Liver (tissue), 9 donors: ENCODE data around the gene RAB41. TPM values are rescaled to one million over a fixed set of nuclear protein-coding genes. Genes with fewer than 3 reads are reported as not detected.
"Not testable (repeated sequence)": the region's sequence is repeated elsewhere in the genome, so short reads cannot be mapped to it uniquely, and the experiment has no call there.

Experiments
- DNase-seq: peaks from one replicate; pipeline ENCODE4 v3.0.0-alpha.2; 2017; ENCODE audit warnings: low spot score
- H3K27ac ChIP-seq, 2 donors: one replicate each; pipeline ENCODE4 v1.7.0; 2013; ENCODE audit warnings: inconsistent platforms in 2 of 2, low read length in 2 of 2, control low read depth in 1 of 2, low read depth in 1 of 2, mild to moderate bottlenecking in 1 of 2
- H3K27me3 ChIP-seq, 4 donors: one replicate each; pipeline versions ENCODE4 v1.6.1 to v1.7.0; 2013; ENCODE audit warnings: low read length in 3 of 4, inconsistent platforms in 1 of 4, mild to moderate bottlenecking in 1 of 4, moderate library complexity in 1 of 4; ENCODE audit not compliant: control insufficient read depth in 4 of 4, insufficient read depth in 4 of 4
- H3K36me3 ChIP-seq, 4 donors: one replicate each; pipeline versions ENCODE4 v1.6.1 to v1.7.0; 2013; ENCODE audit warnings: low read length in 3 of 4, mild to moderate bottlenecking in 3 of 4, low read depth in 1 of 4, moderate library complexity in 1 of 4; ENCODE audit not compliant: control insufficient read depth in 4 of 4, insufficient read depth in 3 of 4
- H3K4me1 ChIP-seq, 4 donors: one replicate each; pipeline versions ENCODE4 v1.6.1 to v1.7.0; 2013; ENCODE audit warnings: low read length in 3 of 4, mild to moderate bottlenecking in 3 of 4, moderate library complexity in 1 of 4; ENCODE audit not compliant: control insufficient read depth in 4 of 4, insufficient read depth in 4 of 4
- H3K4me3 ChIP-seq, 3 donors: one replicate each; pipeline versions ENCODE4 v1.6.1 to v1.7.0; 2013; ENCODE audit warnings: low read length in 3 of 3, control low read depth in 1 of 3, low read depth in 1 of 3, mild to moderate bottlenecking in 1 of 3
- H3K9ac ChIP-seq, 2 donors: one replicate each; pipeline ENCODE4 v1.7.0; 2013; ENCODE audit warnings: low read length in 2 of 2, mild to moderate bottlenecking in 2 of 2, moderate library complexity in 2 of 2, control low read depth in 1 of 2, low read depth in 1 of 2
- H3K9me3 ChIP-seq, 4 donors: one replicate each; pipeline versions ENCODE4 v1.6.1 to v1.7.0; 2013; ENCODE audit warnings: low read length in 3 of 4; ENCODE audit not compliant: control insufficient read depth in 4 of 4
- EGR1 ChIP-seq, 2 donors: IDR thresholded peaks; 2 replicates each; pipeline ENCODE4 v1.6.1; 2016 to 2018; ENCODE audit warnings: antibody characterized with exemption in 2 of 2, low read depth in 2 of 2
- FOXA1 ChIP-seq: IDR thresholded peaks from 2 replicates; pipeline ENCODE4 v1.6.1; 2016; ENCODE audit warnings: antibody characterized with exemption
- FOXA2 ChIP-seq: IDR thresholded peaks from 2 replicates; pipeline ENCODE4 v1.6.1; 2016; ENCODE audit warnings: antibody characterized with exemption
- GABPA ChIP-seq, 2 donors: IDR thresholded peaks in 1 of 2; conservative IDR thresholded peaks in 1 of 2; 2 replicates each; pipeline ENCODE4 v1.6.1; 2016; ENCODE audit warnings: antibody characterized with exemption in 2 of 2, mild to moderate bottlenecking in 1 of 2, moderate library complexity in 1 of 2
- HNF4A ChIP-seq, 2 donors: conservative IDR thresholded peaks; 2 replicates each; pipeline ENCODE4 v1.6.1; 2016; ENCODE audit warnings: antibody characterized with exemption in 2 of 2, mild to moderate bottlenecking in 2 of 2
- HNF4G ChIP-seq: IDR thresholded peaks from 2 replicates; pipeline ENCODE4 v1.6.1; 2016; ENCODE audit warnings: antibody characterized with exemption
- JUND ChIP-seq, 2 donors: IDR thresholded peaks; 2 replicates each; pipeline ENCODE4 v1.6.1; 2016; ENCODE audit warnings: antibody characterized with exemption in 2 of 2
- NR2F2 ChIP-seq: IDR thresholded peaks from 2 replicates; pipeline ENCODE4 v1.6.1; 2016; ENCODE audit warnings: antibody characterized with exemption
- RAD21 ChIP-seq, 2 donors: IDR thresholded peaks; 2 replicates each; pipeline ENCODE4 v1.6.1; 2016; ENCODE audit warnings: antibody characterized with exemption in 2 of 2, mild to moderate bottlenecking in 2 of 2
- RXRA ChIP-seq, 2 donors: IDR thresholded peaks; 2 replicates each; pipeline ENCODE4 v1.6.1; 2017 to 2018; ENCODE audit warnings: antibody characterized with exemption in 2 of 2, mild to moderate bottlenecking in 1 of 2
- SP1 ChIP-seq: IDR thresholded peaks from 2 replicates; pipeline ENCODE4 v1.6.1; 2018; ENCODE audit warnings: antibody characterized with exemption, mild to moderate bottlenecking
- TAF1 ChIP-seq: conservative IDR thresholded peaks from 2 replicates; pipeline ENCODE4 v1.6.1; 2016; ENCODE audit warnings: antibody characterized with exemption, mild to moderate bottlenecking
- YY1 ChIP-seq: IDR thresholded peaks from 2 replicates; pipeline ENCODE4 v1.6.1; 2016; ENCODE audit warnings: antibody characterized with exemption, mild to moderate bottlenecking
- WGBS: extraction: QIAGEN DNeasy Blood & Tissue Kit; methylation state at CpG from one replicate; pipeline ENCODE4 v1.1.7; 2013; 5-methylcytosine and 5-hydroxymethylcytosine counted together
- polyA plus RNA-seq, 2 donors: library from polyadenylated mRNA; stranded (reverse) in 1 of 2; unstranded in 1 of 2; fragments of 200-250 nt in 1 of 2; fragments of >200 nt in 1 of 2; fragmentation: Nextera tagmentation in 1 of 2; extraction: Ambion mirVana in 1 of 2; gene quantifications; one replicate each; pipeline versions ENCODE4 v1.2.1 to v1.2.3, GENCODE V29; 2013 to 2015
- total RNA-seq, 2 donors: library from RNA; depleted of rRNA; stranded (reverse); fragments of >200 nt; gene quantifications; one replicate each; pipeline ENCODE4 v1.2.3, GENCODE V29; 2014
- TF ChIP-seq, protein P1 (sequence below): IDR thresholded peaks from 2 replicates; pipeline ENCODE4 v1.6.1; 2016; ENCODE audit warnings: antibody characterized with exemption, mild to moderate bottlenecking
- TF ChIP-seq, protein P2 (sequence below): IDR thresholded peaks from 2 replicates; pipeline ENCODE4 v1.6.1; 2016; ENCODE audit warnings: antibody characterized with exemption
- TF ChIP-seq, protein P3 (sequence below): IDR thresholded peaks from 2 replicates; pipeline ENCODE4 v1.6.1; 2016; ENCODE audit warnings: antibody characterized with exemption
- TF ChIP-seq, protein P4 (sequence below): IDR thresholded peaks from 2 replicates; pipeline ENCODE4 v1.6.1; 2016; ENCODE audit warnings: antibody characterized with exemption
- donor health status: healthy.
- donor health status: healthy.
- donor health status: healthy.
- donor health status: healthy.
- donor health status: healthy.

The RAB41 gene
- total and polyA plus RNA-seq, 4 donors, result not detected

DNA sequence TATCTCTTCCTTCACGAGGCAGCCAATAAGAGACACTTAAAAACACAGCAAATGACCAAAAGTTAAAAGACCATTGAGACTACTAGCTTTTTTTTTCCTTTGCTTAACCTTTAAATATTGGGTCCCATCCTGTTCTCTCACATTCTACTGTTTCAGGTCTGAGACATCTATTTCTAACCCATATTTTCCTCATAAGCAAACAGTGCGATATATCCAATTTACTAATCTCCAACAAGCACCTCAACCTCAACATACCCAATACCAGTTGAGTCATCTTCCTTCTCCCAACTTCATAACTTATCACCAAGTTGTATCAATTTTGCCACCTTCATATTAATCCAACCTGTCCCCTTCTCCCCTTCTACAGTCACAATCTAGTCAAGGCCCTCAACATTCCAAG lies 40.5 kb upstream of the RAB41 start:
- no peak for DNase-seq
- WGBS, result 90% methylated on average over 2 of the region's 2 CpGs
- H3K4me1 ChIP-seq, result no peaks in the 10 kb centered on the region
- no peak overlapping the region for H3K9ac ChIP-seq
- H3K4me3 ChIP-seq, result no peak overlapping the region
- H3K9me3 ChIP-seq, result no peaks in the 10 kb centered on the region
- H3K27ac ChIP-seq, result no peak overlapping the region
- no peak for TF ChIP-seq EGR1 (IDR thresholded peaks at IDR 0.05; ENCODE audit: low read depth in 2 of 2)
- TF ChIP-seq RXRA (IDR thresholded peaks at IDR 0.05), result no peak
- TF ChIP-seq, protein P1, sequence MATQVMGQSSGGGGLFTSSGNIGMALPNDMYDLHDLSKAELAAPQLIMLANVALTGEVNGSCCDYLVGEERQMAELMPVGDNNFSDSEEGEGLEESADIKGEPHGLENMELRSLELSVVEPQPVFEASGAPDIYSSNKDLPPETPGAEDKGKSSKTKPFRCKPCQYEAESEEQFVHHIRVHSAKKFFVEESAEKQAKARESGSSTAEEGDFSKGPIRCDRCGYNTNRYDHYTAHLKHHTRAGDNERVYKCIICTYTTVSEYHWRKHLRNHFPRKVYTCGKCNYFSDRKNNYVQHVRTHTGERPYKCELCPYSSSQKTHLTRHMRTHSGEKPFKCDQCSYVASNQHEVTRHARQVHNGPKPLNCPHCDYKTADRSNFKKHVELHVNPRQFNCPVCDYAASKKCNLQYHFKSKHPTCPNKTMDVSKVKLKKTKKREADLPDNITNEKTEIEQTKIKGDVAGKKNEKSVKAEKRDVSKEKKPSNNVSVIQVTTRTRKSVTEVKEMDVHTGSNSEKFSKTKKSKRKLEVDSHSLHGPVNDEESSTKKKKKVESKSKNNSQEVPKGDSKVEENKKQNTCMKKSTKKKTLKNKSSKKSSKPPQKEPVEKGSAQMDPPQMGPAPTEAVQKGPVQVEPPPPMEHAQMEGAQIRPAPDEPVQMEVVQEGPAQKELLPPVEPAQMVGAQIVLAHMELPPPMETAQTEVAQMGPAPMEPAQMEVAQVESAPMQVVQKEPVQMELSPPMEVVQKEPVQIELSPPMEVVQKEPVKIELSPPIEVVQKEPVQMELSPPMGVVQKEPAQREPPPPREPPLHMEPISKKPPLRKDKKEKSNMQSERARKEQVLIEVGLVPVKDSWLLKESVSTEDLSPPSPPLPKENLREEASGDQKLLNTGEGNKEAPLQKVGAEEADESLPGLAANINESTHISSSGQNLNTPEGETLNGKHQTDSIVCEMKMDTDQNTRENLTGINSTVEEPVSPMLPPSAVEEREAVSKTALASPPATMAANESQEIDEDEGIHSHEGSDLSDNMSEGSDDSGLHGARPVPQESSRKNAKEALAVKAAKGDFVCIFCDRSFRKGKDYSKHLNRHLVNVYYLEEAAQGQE, result no peak
- TF ChIP-seq YY1, result no peak
- TF ChIP-seq, protein P2, sequence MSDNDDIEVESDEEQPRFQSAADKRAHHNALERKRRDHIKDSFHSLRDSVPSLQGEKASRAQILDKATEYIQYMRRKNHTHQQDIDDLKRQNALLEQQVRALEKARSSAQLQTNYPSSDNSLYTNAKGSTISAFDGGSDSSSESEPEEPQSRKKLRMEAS, result no peak
- TF ChIP-seq GABPA (IDR thresholded peaks at IDR 0.05 in 1 of 2, conservative IDR thresholded peaks at IDR 0.05 in 1 of 2), result no peak
- TF ChIP-seq TAF1, result no peak
- TF ChIP-seq RAD21 (IDR thresholded peaks at IDR 0.05), result no peak
- no peak for TF ChIP-seq FOXA2
- no peak for TF ChIP-seq HNF4A (conservative IDR thresholded peaks at IDR 0.05)
- TF ChIP-seq, protein P3, sequence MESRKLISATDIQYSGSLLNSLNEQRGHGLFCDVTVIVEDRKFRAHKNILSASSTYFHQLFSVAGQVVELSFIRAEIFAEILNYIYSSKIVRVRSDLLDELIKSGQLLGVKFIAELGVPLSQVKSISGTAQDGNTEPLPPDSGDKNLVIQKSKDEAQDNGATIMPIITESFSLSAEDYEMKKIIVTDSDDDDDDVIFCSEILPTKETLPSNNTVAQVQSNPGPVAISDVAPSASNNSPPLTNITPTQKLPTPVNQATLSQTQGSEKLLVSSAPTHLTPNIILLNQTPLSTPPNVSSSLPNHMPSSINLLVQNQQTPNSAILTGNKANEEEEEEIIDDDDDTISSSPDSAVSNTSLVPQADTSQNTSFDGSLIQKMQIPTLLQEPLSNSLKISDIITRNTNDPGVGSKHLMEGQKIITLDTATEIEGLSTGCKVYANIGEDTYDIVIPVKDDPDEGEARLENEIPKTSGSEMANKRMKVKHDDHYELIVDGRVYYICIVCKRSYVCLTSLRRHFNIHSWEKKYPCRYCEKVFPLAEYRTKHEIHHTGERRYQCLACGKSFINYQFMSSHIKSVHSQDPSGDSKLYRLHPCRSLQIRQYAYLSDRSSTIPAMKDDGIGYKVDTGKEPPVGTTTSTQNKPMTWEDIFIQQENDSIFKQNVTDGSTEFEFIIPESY, result no peak
- no peak for TF ChIP-seq FOXA1
- no peak for TF ChIP-seq SP1
- no peak for TF ChIP-seq NR2F2
- TF ChIP-seq, protein P4, sequence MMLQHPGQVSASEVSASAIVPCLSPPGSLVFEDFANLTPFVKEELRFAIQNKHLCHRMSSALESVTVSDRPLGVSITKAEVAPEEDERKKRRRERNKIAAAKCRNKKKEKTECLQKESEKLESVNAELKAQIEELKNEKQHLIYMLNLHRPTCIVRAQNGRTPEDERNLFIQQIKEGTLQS, result no peak
- no peak for TF ChIP-seq HNF4G
- no peak for TF ChIP-seq JUND (IDR thresholded peaks at IDR 0.05)
- H3K27me3 ChIP-seq, result no peaks in the 10 kb centered on the region
- H3K36me3 ChIP-seq, result no peaks in the 10 kb centered on the region

DNA sequence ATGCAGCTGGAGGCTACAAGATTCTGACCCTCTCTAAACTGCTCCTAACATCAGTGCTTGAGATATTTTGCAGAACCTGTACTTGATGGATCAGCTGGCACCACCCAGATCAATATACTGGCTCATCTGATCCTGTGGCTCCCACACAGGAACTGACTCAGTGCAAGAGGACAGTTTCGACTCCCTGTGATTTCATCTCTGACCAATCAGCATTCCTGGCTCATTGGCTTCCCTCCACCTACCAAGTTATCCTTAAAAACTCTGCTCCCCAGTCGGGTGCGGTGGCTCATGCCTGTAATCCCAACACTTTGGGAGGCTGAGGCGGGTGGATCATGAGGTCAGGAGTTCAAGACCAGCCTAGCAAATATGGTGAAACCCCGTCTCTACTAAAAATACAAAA lies 38.4 kb upstream of the RAB41 start:
- not testable (repeated sequence) for H3K9me3 ChIP-seq, H3K36me3 ChIP-seq, DNase-seq, H3K9ac ChIP-seq, H3K27me3 ChIP-seq, H3K4me1 ChIP-seq, H3K4me3 ChIP-seq, H3K27ac ChIP-seq
- 87% methylated on average over 5 of the region's 5 CpGs for WGBS
